ENCODE results near the gene ALKBH6. TPM values are rescaled to one million over a fixed set of nuclear protein-coding genes. Genes with fewer than 3 reads are reported as not detected.

ALKBH6 gene
- total and polyA plus RNA-seq, 12 donors: 7.9 to 18.9 (median 10.4) TPM

GRCh38 chr19:35973487-35973886 is 40.5 kb downstream of the ALKBH6 start:
- WGBS, 2 donors: 32 to 37% methylated on average over 8 of the region's 8 CpGs
- Histone ChIP-seq H3K27me3 (peaks cover 0 to 44% (median 6%) of the 10 kb centered on the region in 7 donors), H3K4me1 (no peaks in the 10 kb centered on the region), H3K36me3 (no peaks in the 10 kb centered on the region), H3K9me3 (no peaks in the 10 kb centered on the region), H3K27ac (no peak overlapping the region), H3K4me3 (no peak overlapping the region)
- TF ChIP-seq, protein P1, sequence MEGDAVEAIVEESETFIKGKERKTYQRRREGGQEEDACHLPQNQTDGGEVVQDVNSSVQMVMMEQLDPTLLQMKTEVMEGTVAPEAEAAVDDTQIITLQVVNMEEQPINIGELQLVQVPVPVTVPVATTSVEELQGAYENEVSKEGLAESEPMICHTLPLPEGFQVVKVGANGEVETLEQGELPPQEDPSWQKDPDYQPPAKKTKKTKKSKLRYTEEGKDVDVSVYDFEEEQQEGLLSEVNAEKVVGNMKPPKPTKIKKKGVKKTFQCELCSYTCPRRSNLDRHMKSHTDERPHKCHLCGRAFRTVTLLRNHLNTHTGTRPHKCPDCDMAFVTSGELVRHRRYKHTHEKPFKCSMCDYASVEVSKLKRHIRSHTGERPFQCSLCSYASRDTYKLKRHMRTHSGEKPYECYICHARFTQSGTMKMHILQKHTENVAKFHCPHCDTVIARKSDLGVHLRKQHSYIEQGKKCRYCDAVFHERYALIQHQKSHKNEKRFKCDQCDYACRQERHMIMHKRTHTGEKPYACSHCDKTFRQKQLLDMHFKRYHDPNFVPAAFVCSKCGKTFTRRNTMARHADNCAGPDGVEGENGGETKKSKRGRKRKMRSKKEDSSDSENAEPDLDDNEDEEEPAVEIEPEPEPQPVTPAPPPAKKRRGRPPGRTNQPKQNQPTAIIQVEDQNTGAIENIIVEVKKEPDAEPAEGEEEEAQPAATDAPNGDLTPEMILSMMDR (IDR thresholded peaks at IDR 0.05): no peak
- no peak for DNase-seq
- no peak for ATAC-seq
- intact Hi-C loops (cut with DNase I): no loop called here

- H3K4me3 ChIP-seq: no peak overlapping the region
- intact Hi-C loops (cut with DNase I): no loop called here
- H3K27me3 ChIP-seq: peaks cover 0 to 25% (median 22%) of the 10 kb centered on the region in 7 donors
- ATAC-seq (no peak), DNase-seq (no peak)
- H3K4me1 ChIP-seq: no peaks in the 10 kb centered on the region
- TF ChIP-seq, protein P1 (IDR thresholded peaks at IDR 0.05): no peak
- no peak overlapping the region for H3K27ac ChIP-seq
- WGBS, 2 donors: 75 to 81% methylated on average over 3 of the region's 3 CpGs
- H3K36me3 ChIP-seq: no peaks in the 10 kb centered on the region
- H3K9me3 ChIP-seq: no peaks in the 10 kb centered on the region
These were observed 47.2 kb downstream of the ALKBH6 start for GRCh38 chr19:35966771-35967170.

DNA sequence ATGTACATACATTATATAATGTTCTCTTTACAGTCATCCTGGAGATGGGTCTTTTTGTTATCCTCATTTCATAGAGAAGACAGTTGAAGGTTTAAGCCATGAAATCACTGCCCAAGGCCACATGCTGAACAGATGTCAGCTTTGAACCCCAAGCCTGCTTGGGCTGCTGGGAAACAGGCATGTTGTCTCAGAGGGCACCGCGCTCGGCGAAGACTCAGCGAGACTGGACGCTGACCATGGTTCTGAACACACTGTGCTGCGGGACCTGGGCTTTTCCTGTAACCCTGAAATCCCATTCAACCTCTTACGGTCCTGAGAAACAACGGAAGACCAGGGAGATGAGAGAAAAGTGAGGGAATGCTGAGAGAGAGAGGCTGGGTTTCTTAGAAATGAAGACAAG is 50.5 kb downstream of the ALKBH6 start:
- peaks cover 0 to 16% (median 7%) of the 10 kb centered on the region in 9 donors for H3K4me1 ChIP-seq
- peaks cover 13 to 58% (median 48%) of the 10 kb centered on the region in 7 donors for H3K27me3 ChIP-seq
- no peaks in the 10 kb centered on the region for H3K9me3 ChIP-seq
- H3K4me3 ChIP-seq: no peak overlapping the region
- TF ChIP-seq, protein P1 (IDR thresholded peaks at IDR 0.05): no peak
- DNase-seq (peak in 1 of 2 donors; percentile 42), ATAC-seq (peak in 2 of 8 donors; percentile 55 to 60)
- 2 to 4% methylated on average over 9 of the region's 9 CpGs for WGBS, 2 donors
- H3K27ac ChIP-seq: no peak overlapping the region
- no peaks in the 10 kb centered on the region for H3K36me3 ChIP-seq
- intact Hi-C loops (cut with DNase I): no loop called here

DNA sequence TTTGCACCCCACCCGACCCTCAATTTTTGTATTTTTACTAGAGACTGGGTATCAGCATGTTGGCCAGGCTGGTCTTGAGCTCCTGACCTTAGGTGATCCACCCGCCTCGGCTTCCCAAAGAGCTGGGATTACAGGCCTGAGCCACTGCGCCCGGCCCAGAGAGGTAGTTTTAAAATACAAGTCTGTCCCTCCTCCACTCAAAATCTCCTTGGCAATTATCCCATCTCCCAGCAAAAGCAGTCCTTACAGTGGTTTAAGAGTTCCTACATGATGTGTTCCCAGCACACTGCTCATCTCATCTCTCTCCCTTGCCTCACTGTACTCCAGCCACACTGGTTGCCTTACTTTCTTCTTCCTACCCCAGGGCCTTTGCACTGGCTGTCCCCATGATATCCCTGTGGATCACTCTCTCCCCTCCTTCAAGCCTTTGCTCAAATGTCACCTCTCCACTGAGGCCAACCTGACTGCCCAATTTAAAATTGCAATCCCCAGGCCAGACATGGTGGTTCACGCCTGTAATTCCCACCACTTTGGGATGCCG is 53.5 kb downstream of the ALKBH6 start:
- no peak overlapping the region for H3K27ac ChIP-seq
- TF ChIP-seq, protein P1 (IDR thresholded peaks at IDR 0.05): no peak
- no peak overlapping the region for H3K4me3 ChIP-seq
- WGBS, 2 donors: 82 to 87% methylated on average over 7 of the region's 7 CpGs
- H3K4me1 ChIP-seq: peaks cover 0 to 16% (median 7%) of the 10 kb centered on the region in 9 donors
- H3K36me3 ChIP-seq: no peaks in the 10 kb centered on the region
- DNase-seq (no peak), ATAC-seq (no peak)
- intact Hi-C loops (cut with DNase I): no loop called here
- H3K9me3 ChIP-seq: peaks cover 0 to 8% (median 0%) of the 10 kb centered on the region in 11 donors
- peaks cover 13 to 74% (median 48%) of the 10 kb centered on the region in 7 donors for H3K27me3 ChIP-seq

All from heart right ventricle (tissue), 16 donors.